Myometrial cell (primary cell): Measurements from ENCODE around the gene SPATA31A7. TPM values are rescaled to one million over a fixed set of nuclear protein-coding genes. Genes with fewer than 3 reads are reported as not detected.

Source experiments
- total RNA-seq: library from RNA; depleted of rRNA; stranded (reverse); fragments of >200 nt; gene quantifications from 2 replicates; pipeline ENCODE4 v1.2.3, GENCODE V29; 2015

SPATA31A7 gene
- not detected in 2 replicates for total RNA-seq

DNA sequence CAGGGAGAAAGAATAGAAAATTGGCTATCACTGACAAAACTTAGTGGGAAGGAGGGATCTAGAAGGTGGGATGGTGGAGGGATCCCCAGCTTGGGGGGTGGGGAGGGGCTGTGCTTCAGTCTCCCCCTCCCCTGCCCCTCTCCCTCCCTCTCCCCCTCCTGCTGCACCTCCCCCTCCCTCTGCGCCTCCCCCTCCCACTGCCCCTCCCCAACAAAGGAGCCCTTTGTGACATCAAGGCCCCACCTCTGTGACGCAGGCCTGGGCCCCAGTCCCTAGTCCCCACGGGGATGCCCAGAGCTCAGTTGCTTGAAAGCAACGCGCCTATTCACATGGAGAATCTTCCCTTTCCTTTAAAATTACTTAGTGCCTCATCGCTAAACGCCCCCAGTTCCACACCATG is at the start of gene SPATA31A7:
Gene SPATA31A7, plus strand, starts transcription at position 301 of the 400 bp plus-strand sequence. Its CDS starts 29 bp downstream, at position 330.

